SK-N-SH (cell line): Measurements from ENCODE around the gene TMEM92. TPM values are rescaled to one million over a fixed set of nuclear protein-coding genes. Genes with fewer than 3 reads are reported as not detected.

Experiments
- CTCF ChIA-PET: fragments of 300-600, 350-600 bp; formaldehyde crosslinking; extraction: SDS; loops from one replicate; lab custom pipeline; 2021; lab: Yijun Ruan, JAX
- POLR2A ChIA-PET: fragments of 350-600 bp; sonication (Branson Sonifier 250); formaldehyde crosslinking; extraction: SDS; loops from one replicate; lab custom pipeline; 2020; ENCODE audit warnings: antibody characterized with exemption, inconsistent platforms; lab: Yijun Ruan, JAX
- DNase-seq: peaks from one replicate; pipeline ENCODE4 v3.0.0; 2012
- H2AFZ ChIP-seq: fragments of 200-600 bp; sonication (generic); 2 replicates; pipeline ENCODE4 v1.8.1; 2016; ENCODE audit warnings: antibody characterized with exemption, mild to moderate bottlenecking, low read depth
- H3F3A ChIP-seq: fragments of 200-600 bp; sonication (generic); replicated peaks from 2 replicates; pipeline ENCODE3; 2016; ENCODE audit warnings: antibody characterized with exemption, mild to moderate bottlenecking; ENCODE audit not compliant: insufficient read depth
- H3K27ac ChIP-seq, 2 experiments: fragments of 200-500 bp in 1 of 2; fragments of 200-600 bp in 1 of 2; sonication (Bioruptor generic) in 1 of 2; sonication (generic), shearing (Covaris generic) in 1 of 2; 2 replicates each; pipeline versions ENCODE4 v1.5.1 to v1.6.1; 2014 to 2016; ENCODE audit warnings: low read depth in 2 of 2, inconsistent platforms in 1 of 2, low read length in 1 of 2, mild to moderate bottlenecking in 1 of 2, mixed read lengths in 1 of 2
- H3K27me3 ChIP-seq: fragments of 200-600 bp; sonication (generic), shearing (Covaris generic); 2 replicates; pipeline ENCODE4 v1.6.1; 2016; ENCODE audit warnings: mixed run types; ENCODE audit not compliant: insufficient read depth
- H3K36me3 ChIP-seq, 2 experiments: fragments of 200-500 bp in 1 of 2; fragments of 200-600 bp in 1 of 2; sonication (Bioruptor generic) in 1 of 2; sonication (generic) in 1 of 2; replicated peaks in 1 of 2; 2 replicates each; pipeline versions ENCODE3 to v1.5.1; 2014 to 2016; ENCODE audit warnings: low read length in 1 of 2, mild to moderate bottlenecking in 1 of 2; ENCODE audit not compliant: insufficient read depth in 2 of 2, control insufficient read depth in 1 of 2
- H3K4me1 ChIP-seq, 2 experiments: fragments of 200-500 bp in 1 of 2; fragments of 200-600 bp in 1 of 2; sonication (Bioruptor generic) in 1 of 2; sonication (generic), shearing (Covaris generic) in 1 of 2; 2 replicates each; pipeline versions ENCODE4 v1.5.1 to v1.6.1; 2014 to 2016; ENCODE audit warnings: low read depth in 1 of 2, low read length in 1 of 2, mixed run types in 1 of 2; ENCODE audit not compliant: insufficient read depth in 2 of 2, control insufficient read depth in 1 of 2
- H3K4me2 ChIP-seq: fragments of 200-600 bp; sonication (generic), shearing (Covaris generic); 2 replicates; pipeline ENCODE4 v1.6.1; 2017; ENCODE audit warnings: mixed run types
- H3K4me3 ChIP-seq, 2 experiments: fragments of 200-500 bp in 1 of 2; fragments of 200-600 bp in 1 of 2; sonication (Bioruptor generic) in 1 of 2; sonication (generic), shearing (Covaris generic) in 1 of 2; 2 replicates each; pipeline versions ENCODE4 v1.5.1 to v1.8.1; 2014 to 2016; ENCODE audit warnings: low read depth in 2 of 2, inconsistent platforms in 1 of 2, low read length in 1 of 2, mild to moderate bottlenecking in 1 of 2, mixed read lengths in 1 of 2, moderate library complexity in 1 of 2
- H3K79me2 ChIP-seq: fragments of 200-600 bp; sonication (generic); 2 replicates; pipeline ENCODE4 v1.8.1; 2017; ENCODE audit warnings: mild to moderate bottlenecking; ENCODE audit not compliant: insufficient read depth
- H3K9ac ChIP-seq: fragments of 200-600 bp; sonication (generic); 2 replicates; pipeline ENCODE4 v1.6.1; 2017; ENCODE audit warnings: mixed run types
- H3K9me2 ChIP-seq: fragments of 200-600 bp; sonication (generic); 2 replicates; pipeline ENCODE4 v1.6.1; 2017; ENCODE audit warnings: mixed run types
- H3K9me3 ChIP-seq: fragments of 200-600 bp; sonication (generic); 2 replicates; pipeline ENCODE4 v1.6.1; 2017; ENCODE audit warnings: mixed run types, mild to moderate bottlenecking, moderate library complexity
- H4K20me1 ChIP-seq: fragments of 200-600 bp; sonication (generic); 2 replicates; pipeline ENCODE4 v1.6.1; 2017; ENCODE audit warnings: mild to moderate bottlenecking, mixed run types; ENCODE audit not compliant: insufficient read depth
- ELF1 ChIP-seq: IDR thresholded peaks from 2 replicates; pipeline ENCODE4 v1.4.0; 2012
- EZH2phosphoT487 ChIP-seq: fragments of 200-600 bp; sonication (generic); IDR thresholded peaks from 2 replicates; pipeline ENCODE4 v1.6.1; 2017; ENCODE audit warnings: low read depth, mixed run types, mild to moderate bottlenecking, antibody characterized with exemption, moderate library complexity, borderline replicate concordance
- FOSL2 ChIP-seq: IDR thresholded peaks from 2 replicates; pipeline ENCODE4 v1.4.0; 2012; ENCODE audit warnings: low read depth, mild to moderate bottlenecking, moderate library complexity, borderline replicate concordance
- FOXM1 ChIP-seq: IDR thresholded peaks from 2 replicates; pipeline ENCODE4 v1.4.0; 2012; ENCODE audit warnings: low read depth, mild to moderate bottlenecking
- GABPA ChIP-seq: IDR thresholded peaks from 2 replicates; pipeline ENCODE4 v1.4.0; 2012; ENCODE audit warnings: low read depth, mild to moderate bottlenecking
- JUND ChIP-seq: IDR thresholded peaks from 2 replicates; pipeline ENCODE4 v1.4.0; 2012
- MXI1 ChIP-seq: IDR thresholded peaks from 2 replicates; pipeline ENCODE4 v1.6.1; 2012; ENCODE audit warnings: mild to moderate bottlenecking, low read depth, low read length, improper control_type of control experiment
- RFX5 ChIP-seq: IDR thresholded peaks from 2 replicates; pipeline ENCODE4 v1.6.1; 2012; ENCODE audit warnings: mild to moderate bottlenecking, improper control_type of control experiment, low read length
- RXRA ChIP-seq: IDR thresholded peaks from 2 replicates; pipeline ENCODE4 v1.4.0; 2012; ENCODE audit warnings: low read depth, mild to moderate bottlenecking, borderline replicate concordance
- SIN3A ChIP-seq: IDR thresholded peaks from 2 replicates; pipeline ENCODE4 v1.6.1; 2012; ENCODE audit warnings: low read depth, mild to moderate bottlenecking, low read length, moderate library complexity, borderline replicate concordance
- SMC3 ChIP-seq: IDR thresholded peaks from 2 replicates; pipeline ENCODE4 v1.6.1; 2012; ENCODE audit warnings: low read depth, low read length, improper control_type of control experiment
- USF2 ChIP-seq: fragments of 150-350 bp; IDR thresholded peaks from 2 replicates; pipeline ENCODE4 v1.6.1; 2017; ENCODE audit warnings: antibody characterized with exemption, low read length, low read depth, borderline replicate concordance
- ZBTB33 ChIP-seq: IDR thresholded peaks from 2 replicates; pipeline ENCODE4 v1.4.0; 2012; ENCODE audit warnings: low read depth, borderline replicate concordance
- WGBS: methylation state at CpG from one replicate; pipeline ENCODE4 v1.1.6; 2017; ENCODE audit warnings: low lambda C conversion rate; 5-methylcytosine and 5-hydroxymethylcytosine counted together
- polyA plus RNA-seq, 3 experiments: library from polyadenylated mRNA; depleted of rRNA; stranded (reverse); fragments of >200 nt; gene quantifications; 2 replicates each; pipeline ENCODE4 v1.2.3, GENCODE V29; 2012
- TF ChIP-seq, protein P1 (sequence below): IDR thresholded peaks from 2 replicates; pipeline ENCODE4 v1.6.1; 2012; ENCODE audit warnings: mild to moderate bottlenecking, low read depth, low read length, moderate library complexity
- TF ChIP-seq, protein P2 (sequence below): IDR thresholded peaks from 2 replicates; pipeline ENCODE4; 2012
- TF ChIP-seq, protein P3 (sequence below): IDR thresholded peaks from 2 replicates; pipeline ENCODE4 v1.4.0; 2012; ENCODE audit warnings: low read depth

The TMEM92 gene
- polyA plus RNA-seq, 1 of the 3 experiments (the other 2 are of a cell fraction): 0.46 TPM

DNA sequence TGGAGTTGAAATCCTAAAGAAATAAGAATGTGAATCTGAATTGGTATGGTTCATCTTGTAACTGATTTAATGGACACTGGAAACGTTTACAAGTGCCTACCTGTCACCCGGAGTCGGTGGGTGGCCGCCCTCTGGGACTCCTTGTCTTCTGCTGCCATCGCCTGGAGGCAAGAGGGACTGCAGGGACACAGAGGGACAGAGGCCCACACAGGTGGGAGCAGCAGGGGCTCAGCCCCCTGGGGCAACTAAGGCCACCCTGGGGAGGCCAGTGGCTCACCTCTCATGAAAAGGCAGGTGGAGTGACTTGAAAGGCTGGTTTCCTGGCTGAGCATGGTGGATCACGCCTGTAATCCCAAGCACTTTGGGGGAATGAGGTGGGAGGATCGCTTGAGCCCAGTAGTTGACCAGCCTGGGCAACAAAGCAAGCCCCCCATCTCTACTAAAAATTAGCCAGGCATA is 23.2 kb downstream of the TMEM92 start (continued):
- TF ChIP-seq ZBTB33 (no peak), EZH2phosphoT487 (no peak), SMC3 (peak; percentile 100), SIN3A (no peak), RFX5 (no peak), ELF1 (no peak), FOXM1 (no peak)
- TF ChIP-seq, protein P1, sequence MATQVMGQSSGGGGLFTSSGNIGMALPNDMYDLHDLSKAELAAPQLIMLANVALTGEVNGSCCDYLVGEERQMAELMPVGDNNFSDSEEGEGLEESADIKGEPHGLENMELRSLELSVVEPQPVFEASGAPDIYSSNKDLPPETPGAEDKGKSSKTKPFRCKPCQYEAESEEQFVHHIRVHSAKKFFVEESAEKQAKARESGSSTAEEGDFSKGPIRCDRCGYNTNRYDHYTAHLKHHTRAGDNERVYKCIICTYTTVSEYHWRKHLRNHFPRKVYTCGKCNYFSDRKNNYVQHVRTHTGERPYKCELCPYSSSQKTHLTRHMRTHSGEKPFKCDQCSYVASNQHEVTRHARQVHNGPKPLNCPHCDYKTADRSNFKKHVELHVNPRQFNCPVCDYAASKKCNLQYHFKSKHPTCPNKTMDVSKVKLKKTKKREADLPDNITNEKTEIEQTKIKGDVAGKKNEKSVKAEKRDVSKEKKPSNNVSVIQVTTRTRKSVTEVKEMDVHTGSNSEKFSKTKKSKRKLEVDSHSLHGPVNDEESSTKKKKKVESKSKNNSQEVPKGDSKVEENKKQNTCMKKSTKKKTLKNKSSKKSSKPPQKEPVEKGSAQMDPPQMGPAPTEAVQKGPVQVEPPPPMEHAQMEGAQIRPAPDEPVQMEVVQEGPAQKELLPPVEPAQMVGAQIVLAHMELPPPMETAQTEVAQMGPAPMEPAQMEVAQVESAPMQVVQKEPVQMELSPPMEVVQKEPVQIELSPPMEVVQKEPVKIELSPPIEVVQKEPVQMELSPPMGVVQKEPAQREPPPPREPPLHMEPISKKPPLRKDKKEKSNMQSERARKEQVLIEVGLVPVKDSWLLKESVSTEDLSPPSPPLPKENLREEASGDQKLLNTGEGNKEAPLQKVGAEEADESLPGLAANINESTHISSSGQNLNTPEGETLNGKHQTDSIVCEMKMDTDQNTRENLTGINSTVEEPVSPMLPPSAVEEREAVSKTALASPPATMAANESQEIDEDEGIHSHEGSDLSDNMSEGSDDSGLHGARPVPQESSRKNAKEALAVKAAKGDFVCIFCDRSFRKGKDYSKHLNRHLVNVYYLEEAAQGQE: no peak

- no peaks in the 10 kb centered on the region for H3K36me3 ChIP-seq
- TF ChIP-seq, protein P2, sequence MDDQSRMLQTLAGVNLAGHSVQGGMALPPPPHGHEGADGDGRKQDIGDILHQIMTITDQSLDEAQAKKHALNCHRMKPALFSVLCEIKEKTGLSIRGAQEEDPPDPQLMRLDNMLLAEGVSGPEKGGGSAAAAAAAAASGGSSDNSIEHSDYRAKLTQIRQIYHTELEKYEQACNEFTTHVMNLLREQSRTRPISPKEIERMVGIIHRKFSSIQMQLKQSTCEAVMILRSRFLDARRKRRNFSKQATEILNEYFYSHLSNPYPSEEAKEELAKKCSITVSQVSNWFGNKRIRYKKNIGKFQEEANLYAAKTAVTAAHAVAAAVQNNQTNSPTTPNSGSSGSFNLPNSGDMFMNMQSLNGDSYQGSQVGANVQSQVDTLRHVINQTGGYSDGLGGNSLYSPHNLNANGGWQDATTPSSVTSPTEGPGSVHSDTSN: no peak
- TF ChIP-seq RXRA (no peak), FOSL2 (no peak), JUND (no peak), EZH2phosphoT487 (no peak), MXI1 (no peak), USF2 (no peak), GABPA (no peak)
- TF ChIP-seq, protein P3, sequence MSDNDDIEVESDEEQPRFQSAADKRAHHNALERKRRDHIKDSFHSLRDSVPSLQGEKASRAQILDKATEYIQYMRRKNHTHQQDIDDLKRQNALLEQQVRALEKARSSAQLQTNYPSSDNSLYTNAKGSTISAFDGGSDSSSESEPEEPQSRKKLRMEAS: no peak
- ChIA-PET POLR2A (no interaction called here), CTCF (interaction anchor here (0.7 to 53.3 kb wide), 31 partner anchors 10 to 271 kb away, joined by 3 to 2150 read pairs (median 7); partner anchors contain the start of genes COL1A1, LRRC59, PDK2 and PPP1R9B)
- H3K9me2 ChIP-seq: no peaks in the 10 kb centered on the region
- no peaks in the 10 kb centered on the region for H4K20me1 ChIP-seq
- no peak overlapping the region for H3K4me2 ChIP-seq
- H3K27ac ChIP-seq: no peak overlapping the region
- no peaks in the 10 kb centered on the region for H3K79me2 ChIP-seq
- peaks cover 8% of the 10 kb centered on the region for H3F3A ChIP-seq
- H2AFZ ChIP-seq: no peak overlapping the region
- WGBS: 62% methylated on average over 11 of the region's 11 CpGs
- no peak overlapping the region for H3K9ac ChIP-seq
- no peaks in the 10 kb centered on the region for H3K9me3 ChIP-seq
- H3K27me3 ChIP-seq: no peaks in the 10 kb centered on the region
- DNase-seq: no peak
- H3K4me1 ChIP-seq: no peaks in the 10 kb centered on the region
- H3K4me3 ChIP-seq: no peak overlapping the region
Observed at GRCh38 chr17:50298018-50298417, 23.8 kb downstream of the TMEM92 start.
